Activated T-cell treated with anti-CD3 and anti-CD28 coated beads for 24 hours (primary cell): ENCODE measurements around the gene TMEM258.

ENCODE experiments used
- DNase-seq: peaks from one replicate; pipeline ENCODE4 v3.0.0-alpha.2; 2020; ENCODE audit warnings: low read depth

Gene TMEM258

DNA sequence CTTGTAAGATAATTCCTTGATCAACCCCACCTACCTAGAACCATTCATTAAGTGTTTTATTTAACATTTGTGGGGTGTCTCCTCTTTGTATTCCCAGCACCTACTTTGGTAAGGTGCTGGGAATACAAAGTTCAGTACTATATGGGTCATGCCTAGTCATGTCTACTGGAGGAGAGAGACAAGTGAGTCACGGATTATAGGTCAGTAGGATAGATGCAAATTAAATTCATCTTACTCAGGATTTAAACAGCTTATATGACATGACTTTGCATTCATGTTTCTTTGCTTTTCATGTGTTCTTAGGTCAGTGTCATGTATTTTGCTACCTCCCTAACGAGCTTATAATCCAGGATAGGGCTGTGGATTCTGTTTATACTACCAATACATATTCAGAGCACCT, 27.8 kb upstream of the TMEM258 start:
- no peak for DNase-seq

DNA sequence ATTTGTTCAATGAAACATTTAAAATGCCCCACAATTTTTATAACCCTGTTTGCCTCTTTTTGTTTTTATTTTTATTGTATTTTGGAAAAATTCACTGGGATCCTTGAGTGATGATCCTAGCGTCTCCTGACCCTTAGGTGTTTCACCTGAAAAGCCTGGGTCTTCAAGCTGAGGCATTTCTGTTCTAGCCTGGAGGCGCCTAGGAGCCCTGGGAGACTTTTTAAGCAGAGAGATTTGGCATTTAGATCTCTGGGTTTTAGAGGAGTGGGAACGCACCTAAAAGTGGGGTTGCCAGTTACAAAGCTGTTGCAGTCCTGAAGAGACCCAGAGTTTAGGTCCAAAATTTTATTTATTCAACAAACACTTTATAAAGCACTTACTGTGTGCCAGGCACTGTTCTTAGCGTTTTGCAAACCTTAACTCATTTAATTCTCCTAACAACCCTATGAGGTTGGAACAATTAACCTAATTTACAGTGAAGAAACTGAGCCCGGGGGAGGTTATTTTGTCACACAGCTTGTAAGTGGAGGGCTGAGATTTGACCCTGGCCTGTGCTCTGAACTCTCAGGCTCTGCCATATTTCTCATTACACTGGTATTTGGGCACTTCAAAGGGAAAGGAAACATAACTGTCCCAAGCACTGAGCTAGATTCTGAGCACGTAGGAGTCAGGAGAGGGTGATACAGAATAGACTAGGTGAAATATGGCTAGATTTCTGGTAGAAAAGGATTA, 25.2 kb upstream of the TMEM258 start:
- DNase-seq, result no peak

DNA sequence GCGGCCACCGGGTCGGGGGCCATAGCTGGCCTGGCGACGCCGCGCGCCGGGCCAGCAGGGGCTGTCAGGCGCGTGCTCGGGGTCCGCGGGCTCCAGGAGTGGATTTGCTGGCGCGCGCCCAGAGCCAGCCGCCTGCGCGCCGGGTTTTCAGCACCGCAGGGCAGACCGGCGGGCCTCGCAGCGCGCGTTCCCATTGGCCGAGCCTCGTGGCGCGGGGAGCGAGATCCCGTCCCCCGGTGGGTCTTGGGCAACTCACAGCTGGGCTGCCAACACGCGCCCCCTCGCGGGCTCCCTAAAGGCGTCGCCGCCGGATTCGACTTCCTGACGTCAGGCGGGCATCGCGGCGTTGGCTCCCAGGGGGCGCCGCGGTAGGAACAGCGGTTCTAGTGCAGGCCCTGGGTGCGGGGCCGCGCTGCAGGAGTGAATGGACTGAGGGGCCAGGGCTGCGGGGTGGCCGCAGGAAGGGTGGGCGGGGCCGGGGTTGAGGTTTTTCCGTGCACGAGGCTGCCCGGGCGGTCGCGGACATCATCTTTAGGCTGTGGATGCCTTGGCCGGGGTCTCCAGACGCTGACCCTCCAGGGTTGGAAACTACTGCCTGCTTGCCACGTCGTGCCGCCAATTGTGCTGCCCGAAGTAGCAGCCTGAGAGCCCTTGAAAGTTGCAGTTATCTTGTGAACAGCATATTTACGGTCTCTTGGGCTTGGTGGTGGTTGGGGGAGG, 24.5 kb upstream of the TMEM258 start, which contains the start of gene FADS1:
FADS1 (minus strand) TSS at position 268 of the 720 bp plus-strand sequence; CDS start at position 194, 74 bp downstream.
- peak; percentile 64 for DNase-seq

DNA sequence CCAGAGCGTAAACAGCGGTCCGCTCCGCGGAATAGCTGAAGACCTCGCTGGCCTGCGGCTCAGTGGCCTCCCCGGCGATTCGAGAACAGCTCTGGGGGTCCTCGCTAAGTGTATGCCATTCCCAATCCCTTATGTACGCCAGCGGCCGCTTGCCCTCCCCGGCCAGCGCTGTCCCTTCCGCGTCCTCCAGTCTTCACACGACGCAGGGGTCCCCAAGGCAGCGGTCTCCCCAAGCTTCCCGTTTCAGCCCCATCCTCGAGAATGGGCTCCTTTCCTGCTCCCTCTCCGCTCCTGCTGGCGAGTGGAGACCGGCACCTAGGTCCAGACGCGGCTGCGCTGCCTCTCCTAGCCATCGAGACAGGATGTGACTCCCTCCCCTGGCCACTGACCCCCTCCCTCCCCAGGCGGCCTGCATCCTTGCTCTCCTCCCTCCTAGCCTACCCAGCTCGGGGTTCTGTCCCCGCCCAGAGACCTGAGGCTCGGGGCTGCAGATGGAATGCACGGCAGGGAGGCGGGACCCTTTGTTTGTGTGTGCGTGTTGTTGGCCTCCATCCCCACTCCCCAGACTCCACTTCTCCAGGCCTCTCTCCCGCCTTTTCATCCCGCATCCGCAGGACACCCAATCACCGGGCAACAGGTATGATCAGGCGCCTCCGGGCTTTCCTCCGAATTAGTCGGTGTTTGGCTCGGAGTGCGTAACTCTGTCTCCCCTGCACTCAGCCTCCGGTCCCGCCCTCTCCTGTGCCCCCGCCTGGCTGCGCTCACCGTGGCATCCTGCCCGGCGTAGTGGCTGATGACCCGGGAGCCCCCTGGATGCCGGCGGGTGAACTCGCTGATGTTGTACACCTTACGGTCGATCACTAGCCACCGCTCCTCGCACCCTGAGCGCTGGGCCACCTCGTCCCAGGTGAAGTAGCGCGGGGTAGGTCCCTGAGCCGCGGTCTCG, 23.7 kb upstream of the TMEM258 start:
- DNase-seq, result no peak

DNA sequence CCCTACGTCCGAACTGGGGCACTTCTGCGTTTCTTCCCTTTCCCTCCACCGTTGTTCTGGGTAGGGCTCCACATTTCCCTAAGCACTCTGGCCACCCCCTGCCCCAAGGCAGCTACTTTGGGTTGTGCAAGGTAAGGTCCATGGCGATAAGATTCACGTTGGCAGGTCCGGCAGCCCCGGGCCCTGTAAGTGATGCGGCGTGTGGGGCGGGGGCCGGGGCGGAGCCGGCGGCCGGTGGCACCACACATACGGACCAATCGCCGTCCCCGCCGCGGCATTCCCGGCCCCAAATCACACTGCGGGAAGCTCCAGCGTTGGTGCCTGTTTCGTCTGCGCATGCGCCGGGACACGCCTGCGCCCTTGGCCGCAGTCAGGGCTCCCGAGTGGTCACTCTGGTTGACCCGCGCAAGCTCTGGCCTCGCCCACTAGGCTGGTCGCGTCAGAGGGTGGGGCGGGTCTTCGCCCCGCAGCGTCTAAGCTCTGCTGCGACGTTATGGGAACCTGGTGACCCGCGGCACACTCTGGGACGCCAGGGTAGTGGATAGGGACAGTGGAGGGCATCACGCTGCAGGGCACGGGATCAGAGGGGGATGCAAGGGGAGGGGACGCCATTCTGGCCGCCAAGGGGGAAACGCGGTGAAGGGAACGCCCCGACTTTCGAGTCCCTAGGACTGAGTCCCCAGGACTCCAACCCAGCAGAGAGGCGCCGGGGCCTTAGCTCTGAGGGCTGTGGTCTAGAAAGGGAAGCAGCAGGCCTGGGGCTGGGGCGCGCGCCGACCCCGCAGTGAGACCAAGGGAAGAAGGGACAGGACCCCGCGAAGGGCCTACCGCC, 22.8 kb upstream of the TMEM258 start:
- no peak for DNase-seq

DNA sequence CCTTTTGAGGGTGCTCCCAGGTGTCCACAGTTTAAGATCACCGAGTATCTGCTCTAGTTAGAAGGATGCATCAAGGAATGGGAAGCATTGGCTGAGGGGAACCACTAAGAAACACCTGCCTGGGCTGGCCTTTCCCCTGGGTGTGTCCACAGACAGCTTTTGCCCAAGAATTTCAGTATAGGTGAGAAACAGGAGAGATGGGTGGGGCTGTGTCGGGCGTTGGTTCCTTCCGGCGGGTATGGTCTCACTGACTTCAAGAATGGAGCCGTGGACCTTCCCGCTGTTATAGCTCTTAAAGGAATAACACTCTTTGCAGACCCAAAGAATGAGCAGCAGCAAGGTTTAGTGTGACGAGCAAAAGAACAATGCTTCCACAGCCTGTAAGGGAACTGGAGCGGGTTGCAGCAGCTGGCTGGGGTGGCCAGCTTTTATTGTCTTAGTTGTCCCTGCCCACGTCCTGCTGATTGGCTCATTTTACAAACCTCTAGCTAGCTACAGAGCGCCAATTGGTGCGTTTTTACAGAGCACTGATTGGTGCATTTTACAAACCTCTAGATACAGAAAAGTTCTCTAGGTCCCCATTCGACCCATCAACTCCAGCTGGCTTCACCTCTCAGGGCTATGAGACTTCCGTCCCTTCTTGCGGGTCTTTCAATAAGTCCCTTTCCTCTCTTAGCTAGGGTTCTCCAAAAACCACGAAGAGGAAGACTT, 22.0 kb upstream of the TMEM258 start:
- no peak for DNase-seq

DNA sequence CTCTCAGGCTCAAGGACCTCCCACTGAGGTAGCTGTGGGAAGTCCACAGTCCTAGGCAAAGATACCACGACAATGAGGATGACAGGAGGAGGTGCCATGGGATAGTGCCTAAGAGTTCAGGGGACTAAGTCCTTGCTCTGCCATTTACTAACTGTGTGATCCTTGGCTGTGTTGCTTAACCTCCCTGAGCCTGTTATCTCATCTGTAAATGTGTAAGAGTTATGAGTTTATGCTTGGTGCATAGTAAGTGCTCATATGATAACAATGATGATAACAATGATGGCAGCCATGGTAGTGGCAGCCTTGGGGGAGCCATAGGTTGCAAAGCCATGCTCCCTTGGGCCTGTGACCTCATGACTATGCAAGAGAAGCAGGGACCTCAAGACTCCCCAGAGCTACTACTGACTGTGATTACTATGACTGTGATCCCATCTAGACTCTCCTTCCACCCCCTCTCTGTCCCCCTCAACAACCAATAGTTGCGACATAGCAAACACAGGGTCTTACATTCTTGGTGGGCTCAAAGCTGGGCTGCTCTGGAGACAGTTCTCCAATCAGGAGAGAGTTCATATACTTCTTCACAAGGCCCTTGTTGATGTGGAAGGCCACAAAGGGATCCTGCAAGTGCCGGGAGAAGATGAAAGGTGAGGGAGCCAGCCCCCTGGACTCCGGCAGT, 20.5 kb upstream of the TMEM258 start:
- no peak for DNase-seq

DNA sequence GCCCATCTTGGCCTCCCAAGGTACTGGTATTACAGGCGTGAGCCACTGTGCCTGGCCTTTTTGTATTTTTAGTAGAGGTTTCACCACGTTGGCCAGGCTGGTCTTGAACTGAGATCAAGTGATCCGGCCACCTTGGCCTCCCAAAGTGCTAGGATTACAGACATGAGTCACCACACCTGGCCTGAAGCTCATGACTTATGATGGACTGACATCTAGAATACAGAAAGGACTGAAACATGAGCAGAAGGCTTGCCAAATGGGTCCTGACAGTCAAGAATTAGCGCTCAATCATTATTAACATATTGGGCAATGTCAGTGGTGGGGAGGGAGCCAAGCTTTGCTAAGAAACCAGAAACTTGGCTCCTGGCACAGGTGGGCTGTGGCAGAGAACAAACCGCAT, 19.4 kb upstream of the TMEM258 start:
- no peak for DNase-seq

DNA sequence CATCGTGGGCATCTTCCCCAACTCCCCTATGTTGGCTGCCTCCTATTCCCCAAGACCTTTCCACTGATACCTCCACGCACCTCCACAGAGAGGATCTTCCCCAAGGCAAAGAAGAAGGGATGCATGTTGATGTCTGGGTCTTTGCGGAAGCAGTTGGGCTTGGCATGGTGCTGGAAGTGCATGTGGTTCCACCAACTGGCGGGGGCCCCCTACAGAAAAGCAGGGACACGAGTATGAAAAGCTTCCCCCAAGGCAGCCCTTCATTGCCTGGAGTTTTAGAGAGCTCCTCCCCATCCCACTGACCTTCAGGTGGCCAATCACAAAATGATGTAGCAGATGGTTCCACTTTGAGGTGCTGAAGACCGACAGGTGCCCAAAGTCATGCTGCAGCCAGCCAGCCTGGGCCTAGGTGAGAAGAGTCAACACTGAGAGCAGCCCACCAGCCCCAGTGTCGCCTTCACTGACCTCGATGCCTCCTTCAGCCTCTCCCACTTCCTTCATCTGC, 18.3 kb upstream of the TMEM258 start:
- DNase-seq, result no peak

DNA sequence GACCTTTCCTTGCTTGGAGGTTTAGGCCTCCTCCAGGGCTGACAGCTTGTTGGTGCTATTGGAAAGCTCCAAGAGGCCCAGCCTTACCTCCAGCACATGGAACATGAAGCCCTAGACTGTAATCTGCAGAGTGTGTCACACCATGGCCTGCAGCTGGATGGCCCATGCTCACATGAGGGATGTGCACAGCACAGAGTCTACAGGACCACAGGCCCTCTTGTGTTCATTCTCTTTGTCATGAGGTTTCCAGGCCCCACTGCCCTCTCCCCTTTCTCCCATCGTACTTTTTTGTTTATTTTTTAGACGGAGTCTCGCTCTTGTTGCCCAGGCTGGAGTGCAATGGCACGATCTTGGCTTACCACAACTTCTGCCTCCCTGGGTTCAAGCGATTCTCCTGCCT, 14.4 kb upstream of the TMEM258 start:
- no peak for DNase-seq

DNA sequence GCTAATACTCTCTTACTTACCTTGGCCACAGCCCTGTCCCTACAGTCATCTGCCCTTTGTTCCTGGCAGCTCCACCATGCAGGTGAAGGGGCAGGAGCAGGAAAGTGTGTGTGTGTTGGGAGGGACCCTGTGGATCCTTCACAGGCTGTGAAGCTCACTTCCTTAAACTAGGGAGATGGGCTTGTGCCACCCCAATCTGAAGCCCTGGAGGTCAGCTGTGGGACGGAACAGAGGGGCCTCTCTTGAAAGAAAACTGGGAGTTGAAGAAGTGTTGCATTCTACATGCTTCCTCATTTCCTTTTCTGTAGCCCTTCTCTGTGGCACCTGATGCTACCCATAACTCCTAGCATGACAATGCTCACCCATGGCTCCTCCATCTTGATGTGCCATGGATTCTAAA, 12.7 kb upstream of the TMEM258 start:
- no peak for DNase-seq

DNA sequence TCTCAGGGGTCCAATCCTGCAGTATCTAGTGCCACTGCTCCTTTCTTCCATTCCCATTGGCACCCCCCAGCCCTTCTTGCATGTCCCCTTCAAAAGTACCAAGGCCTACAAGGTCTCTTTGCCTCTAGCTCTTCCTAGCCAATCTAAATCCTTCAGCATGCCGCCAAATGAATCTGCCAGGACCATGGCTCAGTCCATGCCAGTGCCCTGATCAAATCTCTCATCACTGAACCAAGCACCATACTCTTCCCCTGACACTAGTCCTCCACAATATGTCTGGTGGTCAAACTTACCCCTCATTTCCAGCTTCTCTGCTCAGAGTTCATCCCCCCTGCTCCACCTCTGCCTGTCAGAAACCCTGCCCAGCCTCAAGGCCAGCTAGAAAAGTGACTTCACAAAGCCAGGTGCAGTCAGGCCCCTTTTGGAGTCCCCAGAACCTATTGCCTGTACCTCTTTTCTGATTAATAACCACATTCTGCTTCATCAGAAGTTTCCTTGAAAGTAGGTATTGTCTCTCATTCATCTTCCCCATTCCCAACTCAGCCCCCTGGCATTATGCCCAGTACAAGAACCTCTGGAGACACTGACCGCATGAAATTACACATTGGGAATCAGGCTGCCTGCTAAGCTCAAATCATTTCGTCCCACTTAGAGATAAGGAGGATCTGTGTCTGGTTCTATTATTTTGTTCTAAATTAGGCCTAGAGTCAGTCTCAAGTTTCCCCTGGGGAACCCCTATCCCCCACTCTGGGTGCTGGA, 11.7 kb upstream of the TMEM258 start:
- no peak for DNase-seq

DNA sequence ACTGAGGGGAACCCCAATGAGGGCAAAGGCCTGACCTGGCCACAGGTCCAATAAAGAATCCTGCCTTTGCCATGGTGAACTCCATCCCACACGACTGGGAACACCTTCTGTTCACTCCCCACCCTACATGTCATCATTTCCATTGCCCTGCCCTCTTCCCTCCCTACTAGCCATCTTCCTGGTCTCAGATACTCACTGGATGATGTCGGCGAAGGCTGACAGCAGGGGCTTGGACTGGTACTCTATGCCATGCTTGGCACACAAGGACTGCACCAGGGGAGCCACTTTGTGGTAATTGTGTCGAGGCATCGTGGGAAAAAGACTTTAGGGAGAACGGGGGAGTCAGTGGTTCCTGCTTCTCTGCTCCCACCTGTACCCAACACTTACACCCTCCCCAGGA, 10.2 kb upstream of the TMEM258 start:
- no peak for DNase-seq

DNA sequence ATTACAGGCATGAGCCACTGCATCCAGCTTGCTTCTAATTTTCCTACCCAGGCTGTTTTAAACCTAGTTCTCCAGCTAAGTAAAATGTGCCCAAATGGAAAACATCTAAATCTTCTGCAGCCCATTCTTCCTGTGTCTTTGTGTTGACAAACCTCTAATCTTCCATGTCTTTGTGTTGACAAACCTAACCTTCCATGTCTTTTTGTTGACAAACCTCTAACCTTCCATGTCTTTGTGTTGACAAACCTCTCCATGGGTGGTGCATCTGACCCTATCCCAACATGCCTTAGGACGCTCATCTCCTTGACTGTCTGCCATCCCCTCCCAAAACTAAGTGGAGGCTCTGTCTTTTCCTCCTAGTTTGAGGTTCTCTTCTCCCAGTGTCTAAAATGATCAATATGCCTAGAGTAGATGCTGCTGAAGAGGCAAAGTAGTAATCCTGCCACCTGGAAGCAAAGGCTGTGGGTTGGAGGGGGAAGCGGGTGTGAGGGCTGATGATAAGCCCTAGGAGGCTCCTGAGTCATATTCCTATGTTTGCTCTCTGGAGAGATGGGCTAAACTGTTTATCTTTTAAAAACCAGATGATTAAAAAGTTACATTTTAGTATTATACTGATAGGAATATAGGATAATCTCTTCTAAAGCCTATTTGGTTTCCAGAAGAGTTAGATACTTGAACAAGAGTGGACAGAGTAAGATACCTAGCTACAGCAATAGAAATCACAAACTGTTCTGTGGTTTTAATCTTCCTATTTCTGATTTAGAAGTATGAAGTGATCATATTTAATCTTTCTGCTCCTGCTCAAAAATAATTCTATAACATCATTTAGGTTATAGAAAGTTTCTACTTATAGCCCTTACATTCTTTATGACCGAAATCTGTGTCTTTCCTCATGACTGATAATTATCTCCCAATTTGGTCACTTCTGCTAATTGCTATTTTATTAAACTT, 8.2 kb upstream of the TMEM258 start:
- DNase-seq, result no peak

DNA sequence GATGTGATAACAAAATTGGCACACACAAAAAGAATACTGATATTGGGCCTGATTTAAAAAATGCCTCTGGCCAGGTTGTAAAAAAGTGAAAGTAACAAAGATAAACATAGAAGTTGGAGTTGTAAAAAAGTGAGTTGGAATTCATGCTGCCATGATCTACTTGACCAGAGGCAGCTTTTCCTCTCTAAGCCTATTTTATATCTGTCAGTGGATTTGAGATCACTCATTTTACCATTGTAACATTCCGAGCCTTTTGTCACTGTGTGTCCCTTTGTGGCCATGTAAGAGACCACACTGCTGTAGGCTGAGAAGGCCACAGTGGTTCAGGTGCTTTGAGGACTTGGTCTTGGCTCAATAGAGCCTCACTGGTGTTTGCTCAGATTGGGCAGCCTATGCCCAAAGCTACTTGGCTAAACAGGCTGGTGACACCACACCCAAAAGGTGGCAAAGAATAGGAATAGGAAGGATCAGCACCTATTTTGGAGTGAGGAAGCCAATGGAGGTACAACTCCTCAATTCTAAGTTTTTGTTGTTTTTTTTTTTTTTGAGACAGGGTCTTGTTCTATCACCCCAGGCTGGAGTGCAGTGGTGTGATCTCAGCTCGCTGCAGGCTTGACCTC, 7.4 kb upstream of the TMEM258 start:
- DNase-seq, result no peak

DNA sequence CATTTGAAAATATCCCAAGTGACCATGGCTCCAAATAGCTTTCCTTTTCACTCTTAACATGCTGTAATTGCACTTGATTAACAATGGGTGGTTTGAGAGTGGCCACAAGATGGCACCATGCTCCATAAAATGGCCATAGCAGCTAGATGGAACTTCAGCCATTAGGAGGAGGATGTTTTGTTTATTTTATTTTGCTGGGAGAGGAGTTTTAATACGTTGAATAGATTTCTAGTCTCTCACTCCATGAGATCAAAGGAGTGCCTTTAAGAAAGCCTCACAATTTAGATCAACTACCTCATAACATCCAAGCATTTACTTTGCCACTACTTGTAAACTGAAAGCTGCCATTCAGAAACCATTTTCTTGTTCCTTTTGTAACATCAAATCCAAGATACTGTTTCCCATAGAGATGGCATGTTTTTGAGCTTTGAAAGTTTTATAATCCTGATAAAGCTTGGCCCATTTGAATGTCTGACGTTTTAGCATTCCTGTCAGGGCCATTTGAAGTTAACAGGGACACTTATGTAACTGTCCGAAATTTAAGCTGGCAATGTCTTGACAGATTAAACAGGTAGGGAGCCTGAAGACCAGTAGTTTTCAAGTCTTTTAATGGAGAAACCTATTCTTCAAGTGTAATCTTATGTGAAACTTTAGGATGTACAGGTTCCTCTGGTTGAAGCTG, 5.0 kb upstream of the TMEM258 start:
- peak; percentile 38 for DNase-seq

DNA sequence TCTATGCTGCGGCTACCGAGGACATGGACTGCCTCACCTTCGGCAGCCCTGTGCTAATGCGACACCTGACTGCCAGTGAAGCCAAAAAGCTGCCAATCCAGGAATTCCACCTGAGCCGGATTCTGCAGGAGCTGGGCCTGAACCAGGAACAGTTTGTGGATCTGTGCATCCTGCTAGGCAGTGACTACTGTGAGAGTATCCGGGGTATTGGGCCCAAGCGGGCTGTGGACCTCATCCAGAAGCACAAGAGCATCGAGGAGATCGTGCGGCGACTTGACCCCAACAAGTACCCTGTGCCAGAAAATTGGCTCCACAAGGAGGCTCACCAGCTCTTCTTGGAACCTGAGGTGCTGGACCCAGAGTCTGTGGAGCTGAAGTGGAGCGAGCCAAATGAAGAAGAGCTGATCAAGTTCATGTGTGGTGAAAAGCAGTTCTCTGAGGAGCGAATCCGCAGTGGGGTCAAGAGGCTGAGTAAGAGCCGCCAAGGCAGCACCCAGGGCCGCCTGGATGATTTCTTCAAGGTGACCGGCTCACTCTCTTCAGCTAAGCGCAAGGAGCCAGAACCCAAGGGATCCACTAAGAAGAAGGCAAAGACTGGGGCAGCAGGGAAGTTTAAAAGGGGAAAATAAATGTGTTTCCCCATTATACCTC, 3.6 kb upstream of the TMEM258 start:
- DNase-seq, result no peak
